ENCODE data around the gene TANGO2. TPM values are rescaled to one million over a fixed set of nuclear protein-coding genes. Genes with fewer than 3 reads are reported as not detected.

TANGO2 gene
- total and polyA plus RNA-seq, 10 of the 15 experiments (the other 5 are each of a cell fraction or from before 2014, with no cell fraction given) = 4.0 to 24.8 (median 20.9) TPM

- RAD21 ChIA-PET (ENCODE audit: unreplicated experiment) = interaction anchor here (1.4 kb wide), 1 partner anchor 27 kb away, joined by 3 read pairs; no protein-coding TSS in a partner anchor
- no peaks in the 10 kb centered on the region for H4K20me1 ChIP-seq (ENCODE audit: control insufficient read depth, insufficient read depth)
- SMC1A ChIA-PET (ENCODE audit: uncharacterized antibody, unreplicated experiment) = no interaction called here
- WGBS (ENCODE audit: insufficient coverage, insufficient replicate concordance, low lambda C conversion rate, missing lambda C conversion rate) = 47% methylated on average over 2 of the region's 2 CpGs
- no peaks in the 10 kb centered on the region for H3K36me3 ChIP-seq (ENCODE audit: control insufficient read depth in 2 of 2, insufficient read depth in 2 of 2, low read length in 1 of 2)
- no peaks in the 10 kb centered on the region for H3K4me1 ChIP-seq (ENCODE audit: control insufficient read depth, insufficient read depth, low read length)
- H2AFZ ChIP-seq (ENCODE audit: control insufficient read depth, low read depth, low read length) = no peak overlapping the region
- POLR2A ChIA-PET = no interaction called here
- no peak overlapping the region for H3K4me3 ChIP-seq
- CTCF ChIA-PET = no interaction called here
- no peaks in the 10 kb centered on the region for H3K79me2 ChIP-seq (ENCODE audit: control insufficient read depth, insufficient read depth, low read length)
- H3K27me3 ChIP-seq (replicated peaks in 1 of 2; ENCODE audit: control insufficient read depth in 2 of 2, insufficient read depth in 2 of 2, low read length in 1 of 2) = peaks cover 0 to 2% of the 10 kb centered on the region in 2 experiments; a peak in 1 of 4 replicates
- TF ChIP-seq NR2C1 (IDR thresholded peaks at IDR 0.05) = no peak
- TF ChIP-seq IKZF1 (conservative IDR thresholded peaks at IDR 0.05) = no peak
- no peak for TF ChIP-seq MTA3 (IDR thresholded peaks at IDR 0.05; ENCODE audit: borderline replicate concordance, low read length)
- TF ChIP-seq SMC3 (IDR thresholded peaks at IDR 0.05; ENCODE audit: borderline replicate concordance, low read length) = no peak
- no peak for TF ChIP-seq SMAD5 (IDR thresholded peaks at IDR 0.05; ENCODE audit: low read depth)
- no peak for TF ChIP-seq RAD51 (IDR thresholded peaks at IDR 0.05)
- no peak for TF ChIP-seq IRF4 (IDR thresholded peaks at IDR 0.05; ENCODE audit: low read depth, low read length)
- TF ChIP-seq KLF5 (IDR thresholded peaks at IDR 0.05; ENCODE audit: partially characterized antibody) = no peak
- no peak for TF ChIP-seq EGR1 (IDR thresholded peaks at IDR 0.05; ENCODE audit: borderline replicate concordance in 1 of 2, low read depth in 2 of 2, low read length in 2 of 2)
- no peak for TF ChIP-seq MXI1 (IDR thresholded peaks at IDR 0.05; ENCODE audit: low read depth, low read length)
- TF ChIP-seq SP1 (IDR thresholded peaks at IDR 0.05; ENCODE audit: low read depth, low read length) = no peak
- TF ChIP-seq RELB (IDR thresholded peaks at IDR 0.05; ENCODE audit: low read depth) = no peak
- TF ChIP-seq YBX1 (IDR thresholded peaks at IDR 0.05) = no peak
- TF ChIP-seq KDM1A (IDR thresholded peaks at IDR 0.05; ENCODE audit: borderline replicate concordance) = no peak
- TF ChIP-seq SIN3A (IDR thresholded peaks at IDR 0.05; ENCODE audit: low read depth, low read length) = no peak
- TF ChIP-seq NFXL1 (IDR thresholded peaks at IDR 0.05; ENCODE audit: borderline replicate concordance) = no peak
- TF ChIP-seq LARP7 (IDR thresholded peaks at IDR 0.05) = no peak
- TF ChIP-seq SKIL (IDR thresholded peaks at IDR 0.05; ENCODE audit: low read depth, poor library complexity, severe bottlenecking) = no peak
- no peak for TF ChIP-seq NKRF (conservative IDR thresholded peaks at IDR 0.05)
- TF ChIP-seq PBX3 (IDR thresholded peaks at IDR 0.05; ENCODE audit: insufficient replicate concordance, low read depth, low read length) = no peak
- intact Hi-C loops (cut with micrococcal nuclease; ENCODE audit: unreplicated experiment) = no loop called here
- H3K9me3 ChIP-seq (replicated peaks; ENCODE audit: control insufficient read depth, insufficient read depth, low read length) = no peaks in the 10 kb centered on the region
- no TSS peak for BruUV-seq (replicated peaks)
- FAIRE-seq (no peak), ATAC-seq (no peak), DNase-seq (ENCODE audit: low read depth, low spot score) (no peak)
- no peak overlapping the region for H3K27ac ChIP-seq (ENCODE audit: control insufficient read depth, insufficient read depth)
- H3K9ac ChIP-seq (ENCODE audit: control insufficient read depth, insufficient read depth, low read length) = no peak overlapping the region
- in situ Hi-C loops (cut with MboI) = no loop called here
- H3K4me2 ChIP-seq (ENCODE audit: control insufficient read depth, insufficient read depth) = no peak overlapping the region
These were observed 34.9 kb upstream of the TANGO2 start for GRCh38 chr22:19986011-19986409.
